IPS DF 6.9 (cell line): Measurements from ENCODE around the gene OS9.

Source experiments
- DNase-seq: peaks from one replicate; pipeline ENCODE4 v3.0.0-alpha.2; 2013; ENCODE audit warnings: low read depth, low spot score
- H3K27ac ChIP-seq: one replicate; pipeline ENCODE4 v1.5.1; 2013; ENCODE audit warnings: low read length, control low read depth
- H3K27me3 ChIP-seq: 2 replicates; pipeline ENCODE4 v1.6.1; 2013; ENCODE audit warnings: mild to moderate bottlenecking, low read length; ENCODE audit not compliant: control insufficient read depth, insufficient read depth
- H3K36me3 ChIP-seq: 2 replicates; pipeline ENCODE4 v1.6.1; 2013; ENCODE audit warnings: low read length; ENCODE audit not compliant: control insufficient read depth, insufficient read depth
- H3K4me1 ChIP-seq: 2 replicates; pipeline ENCODE4 v1.6.1; 2013; ENCODE audit warnings: low read length; ENCODE audit not compliant: control insufficient read depth, insufficient read depth
- H3K4me3 ChIP-seq: 2 replicates; pipeline ENCODE4 v1.5.1; 2013; ENCODE audit warnings: mild to moderate bottlenecking, low read length
- H3K9me3 ChIP-seq: 2 replicates; pipeline ENCODE4 v1.6.1; 2013; ENCODE audit warnings: low read length, inconsistent platforms; ENCODE audit not compliant: control insufficient read depth, insufficient read depth
- WGBS: extraction: QIAGEN DNeasy Blood & Tissue Kit; methylation state at CpG from one replicate; pipeline ENCODE4 v1.1.7; 2013; ENCODE audit warnings: mixed read lengths, missing lambda C conversion rate; ENCODE audit not compliant: insufficient read length, insufficient coverage; 5-methylcytosine and 5-hydroxymethylcytosine counted together

OS9 gene

GRCh38 chr12:57729321-57729844 lies 35.5 kb downstream of the OS9 start:
- H3K27me3 ChIP-seq: peaks cover 40% of the 10 kb centered on the region
- no CpG with 5 or more reads among the region's 5 CpGs for WGBS
- no peaks in the 10 kb centered on the region for H3K9me3 ChIP-seq
- no peak overlapping the region for H3K27ac ChIP-seq
- H3K4me3 ChIP-seq: no peak overlapping the region
- H3K4me1 ChIP-seq: peaks cover 8% of the 10 kb centered on the region
- no peak for DNase-seq
- no peaks in the 10 kb centered on the region; the same call in 1 of the 2 replicates for H3K36me3 ChIP-seq

- no peak overlapping the region for H3K4me3 ChIP-seq
- peaks cover 48% of the 10 kb centered on the region for H3K27me3 ChIP-seq
- no peak for DNase-seq
- no CpG with 5 or more reads among the region's 13 CpGs for WGBS
- no peaks in the 10 kb centered on the region; the same call in 1 of the 2 replicates for H3K36me3 ChIP-seq
- H3K27ac ChIP-seq: no peak overlapping the region
- H3K4me1 ChIP-seq: peaks cover 9% of the 10 kb centered on the region
- H3K9me3 ChIP-seq: no peaks in the 10 kb centered on the region
Measured at GRCh38 chr12:57730336-57731067, 36.6 kb downstream of the OS9 start.

- DNase-seq: no peak
- Histone ChIP-seq H3K36me3 (no peaks in the 10 kb centered on the region; the same call in 1 of the 2 replicates), H3K9me3 (no peaks in the 10 kb centered on the region), H3K4me3 (no peak overlapping the region), H3K4me1 (peaks cover 9% of the 10 kb centered on the region), H3K27me3 (peaks cover 53% of the 10 kb centered on the region), H3K27ac (no peak overlapping the region)
- WGBS: no CpG with 5 or more reads among the region's 19 CpGs
Measured at GRCh38 chr12:57731411-57732080, 37.6 kb downstream of the OS9 start.

- no peak overlapping the region for H3K4me3 ChIP-seq
- no peak for DNase-seq
- H3K36me3 ChIP-seq: no peaks in the 10 kb centered on the region
- H3K9me3 ChIP-seq: no peaks in the 10 kb centered on the region
- WGBS: no CpG with 5 or more reads among the region's 4 CpGs
- peaks cover 53% of the 10 kb centered on the region for H3K27me3 ChIP-seq
- H3K4me1 ChIP-seq: peaks cover 5% of the 10 kb centered on the region
- H3K27ac ChIP-seq: no peak overlapping the region
Measured at GRCh38 chr12:57732270-57732669, 38.3 kb downstream of the OS9 start.

GRCh38 chr12:57732726-57733593 lies 39.0 kb downstream of the OS9 start:
- Histone ChIP-seq H3K9me3 (no peaks in the 10 kb centered on the region), H3K36me3 (no peaks in the 10 kb centered on the region), H3K27ac (no peak overlapping the region), H3K27me3 (peaks cover 53% of the 10 kb centered on the region), H3K4me3 (no peak overlapping the region), H3K4me1 (peaks cover 3% of the 10 kb centered on the region; the same call in 1 of the 2 replicates)
- no CpG with 5 or more reads among the region's 11 CpGs for WGBS
- no peak for DNase-seq

GRCh38 chr12:57733928-57734327 lies 40.0 kb downstream of the OS9 start:
- Histone ChIP-seq H3K9me3 (no peaks in the 10 kb centered on the region), H3K36me3 (no peaks in the 10 kb centered on the region), H3K27ac (no peak overlapping the region), H3K27me3 (peaks cover 52% of the 10 kb centered on the region), H3K4me3 (no peak overlapping the region), H3K4me1 (peaks cover 3% of the 10 kb centered on the region; the same call in 1 of the 2 replicates)
- no peak for DNase-seq
- WGBS: no CpG with 5 or more reads among the region's 6 CpGs

- no CpG with 5 or more reads among the region's 4 CpGs for WGBS
- H3K4me1 ChIP-seq: peaks cover 3% of the 10 kb centered on the region; the same call in 1 of the 2 replicates
- H3K27me3 ChIP-seq: peaks cover 56% of the 10 kb centered on the region
- no peak for DNase-seq
- H3K27ac ChIP-seq: no peak overlapping the region
- H3K9me3 ChIP-seq: no peaks in the 10 kb centered on the region
- H3K36me3 ChIP-seq: no peaks in the 10 kb centered on the region
- H3K4me3 ChIP-seq: no peak overlapping the region
Measured at GRCh38 chr12:57734591-57734990, 40.7 kb downstream of the OS9 start.

- Histone ChIP-seq H3K9me3 (no peaks in the 10 kb centered on the region), H3K4me3 (no peak overlapping the region; the same call in 1 of the 2 replicates), H3K36me3 (no peaks in the 10 kb centered on the region), H3K4me1 (peaks cover 3% of the 10 kb centered on the region; the same call in 1 of the 2 replicates), H3K27me3 (peaks cover 60% of the 10 kb centered on the region), H3K27ac (no peak overlapping the region)
- DNase-seq: no peak
- no CpG with 5 or more reads among the region's 8 CpGs for WGBS
Measured at GRCh38 chr12:57735198-57735855, 41.4 kb downstream of the OS9 start.

GRCh38 chr12:57735952-57736740 lies 42.2 kb downstream of the OS9 start:
- Histone ChIP-seq H3K9me3 (no peaks in the 10 kb centered on the region), H3K27ac (no peak overlapping the region), H3K36me3 (no peaks in the 10 kb centered on the region), H3K27me3 (peaks cover 68% of the 10 kb centered on the region), H3K4me1 (peaks cover 3% of the 10 kb centered on the region; the same call in 1 of the 2 replicates), H3K4me3 (peak overlapping the region; percentile 19; the same call in 1 of the 2 replicates)
- DNase-seq: no peak
- no CpG with 5 or more reads among the region's 49 CpGs for WGBS
